A549 (cell line): ENCODE data around the gene TLCD2. TPM values are rescaled to one million over a fixed set of nuclear protein-coding genes. Genes with fewer than 3 reads are reported as not detected.
A peak's percentile ranks its signal among the peaks of the same experiment; 100 is the strongest.

Experiments used
- ATAC-seq, 2 experiments: fragments of 200-7000 bp in 1 of 2; fragments of >200 bp in 1 of 2; cut with Nextera tagmentation in 1 of 2; cut with Tn5 transposase in 1 of 2; 3 replicates each; pipeline versions ENCODE4 v1.8.0 to v1.9.1; 2018 to 2020; ENCODE audit warnings: mild to moderate bottlenecking in 1 of 2, moderate library complexity in 1 of 2
- CTCF ChIA-PET: fragments of 300-600 bp; sonication (Branson Sonifier 250); formaldehyde crosslinking; extraction: SDS; loops from one replicate; lab custom pipeline; 2021; ENCODE audit warnings: antibody characterized with exemption, inconsistent platforms; lab: Yijun Ruan, JAX
- POLR2A ChIA-PET: fragments of 350-600 bp; formaldehyde crosslinking; extraction: SDS; loops from one replicate; lab custom pipeline; 2021; ENCODE audit warnings: antibody characterized with exemption, inconsistent platforms; lab: Yijun Ruan, JAX
- DNase-seq, 2 experiments: peaks; one replicate each; pipeline versions ENCODE4 v3.0.0 to v3.0.0-alpha.2; 2011 to 2016; ENCODE audit warnings: low read depth in 1 of 2, low spot score in 1 of 2
- FAIRE-seq: peaks from 2 replicates; lab custom pipeline; 2011; peaks lifted over from hg19 to GRCh38; lab: Jason Lieb, UNC
- H3K27ac ChIP-seq, 2 experiments: fragments of >200 bp; sonication (Bioruptor Twin); formaldehyde crosslinking; 3 replicates each; pipeline ENCODE4 v1.5.1; 2016 to 2017
- H3K4me1 ChIP-seq: fragments of >200 bp; sonication (Bioruptor Twin); formaldehyde crosslinking; 3 replicates; pipeline ENCODE4 v1.6.1; 2016
- H3K4me2 ChIP-seq: fragments of >200 bp; sonication (Bioruptor Twin); formaldehyde crosslinking; 3 replicates; pipeline ENCODE4 v1.6.1; 2016
- H3K4me3 ChIP-seq: fragments of >200 bp; sonication (Bioruptor Twin); formaldehyde crosslinking; 3 replicates; pipeline ENCODE4 v1.5.1; 2016
- H3K9me3 ChIP-seq: fragments of >200 bp; sonication (Bioruptor Twin); formaldehyde crosslinking; 3 replicates; pipeline ENCODE4 v1.6.1; 2016
- ATOH8 ChIP-seq: fragments of 250-450 bp; sonication (Bioruptor Pico); IDR thresholded peaks from 2 replicates; pipeline ENCODE4 v1.5.0; 2020; ENCODE audit warnings: low read depth, mild to moderate bottlenecking, moderate library complexity
- CEBPB ChIP-seq, 2 experiments: fragments of >200 bp in 1 of 2; sonication (Bioruptor Twin) in 1 of 2; formaldehyde crosslinking in 1 of 2; IDR thresholded peaks; 2 replicates each; pipeline ENCODE4 v1.6.1; 2012 to 2016
- CHD4 ChIP-seq: fragments of 200-600 bp; sonication (generic); IDR thresholded peaks from 2 replicates; pipeline ENCODE4 v1.6.1; 2016; ENCODE audit warnings: antibody characterized with exemption, mild to moderate bottlenecking, borderline replicate concordance
- E2F6 ChIP-seq: IDR thresholded peaks from 2 replicates; pipeline ENCODE4 v1.6.1; 2012; ENCODE audit warnings: low read depth, borderline replicate concordance
- HES2 ChIP-seq: fragments of >200 bp; sonication (Bioruptor Twin); formaldehyde crosslinking; IDR thresholded peaks from 2 replicates; pipeline ENCODE4 v1.6.1; 2016
- HEYL ChIP-seq: fragments of 250-450 bp; sonication (Bioruptor Pico); IDR thresholded peaks from 2 replicates; pipeline ENCODE4 v1.8.0; 2021; ENCODE audit warnings: mild to moderate bottlenecking, moderate library complexity
- JUNB ChIP-seq: fragments of >200 bp; sonication (Bioruptor Twin); formaldehyde crosslinking; IDR thresholded peaks from 2 replicates; pipeline ENCODE4 v1.6.1; 2016
- KDM1A ChIP-seq: fragments of 200-600 bp; sonication (generic); IDR thresholded peaks from 2 replicates; pipeline ENCODE4 v1.6.1; 2016; ENCODE audit warnings: low read depth, mild to moderate bottlenecking
- MAX ChIP-seq: IDR thresholded peaks from 2 replicates; pipeline ENCODE4 v1.6.1; 2012
- MAZ ChIP-seq: fragments of 150-350 bp; IDR thresholded peaks from 2 replicates; pipeline ENCODE4 v1.6.1; 2014; ENCODE audit warnings: antibody characterized with exemption, low read depth, low read length, borderline replicate concordance
- NPAS2 ChIP-seq: fragments of 250-450 bp; sonication (Bioruptor Pico); IDR thresholded peaks from 2 replicates; pipeline ENCODE4 v1.8.0; 2022; ENCODE audit warnings: mild to moderate bottlenecking, moderate library complexity, borderline replicate concordance
- NR3C1 ChIP-seq: fragments of >200 bp; sonication (Bioruptor Twin); formaldehyde crosslinking; IDR thresholded peaks from 3 replicates; pipeline ENCODE4 v1.6.1; 2017
- PBX3 ChIP-seq: IDR thresholded peaks from 2 replicates; pipeline ENCODE4 v1.6.1; 2012
- POLR2AphosphoS2 ChIP-seq: conservative IDR thresholded peaks from 2 replicates; pipeline ENCODE4 v1.6.1; 2012; ENCODE audit warnings: low read length, improper control_type of control experiment, inconsistent platforms
- RAD21 ChIP-seq, 2 experiments: fragments of >200 bp in 1 of 2; sonication (Bioruptor Twin) in 1 of 2; formaldehyde crosslinking in 1 of 2; IDR thresholded peaks in 1 of 2; conservative IDR thresholded peaks in 1 of 2; 2 replicates in 1 of 2; 3 replicates in 1 of 2; pipeline ENCODE4 v1.6.1; 2012 to 2018; ENCODE audit warnings: inconsistent platforms in 1 of 2
- RNF2 ChIP-seq: fragments of 200-600 bp; sonication (generic); IDR thresholded peaks from 2 replicates; pipeline ENCODE4 v1.6.1; 2016; ENCODE audit warnings: low read depth, mild to moderate bottlenecking, antibody characterized with exemption, moderate library complexity, borderline replicate concordance
- TFCP2L1 ChIP-seq: fragments of 250-450 bp; sonication (Bioruptor Pico); IDR thresholded peaks from 2 replicates; pipeline ENCODE4 v1.5.0; 2021; ENCODE audit warnings: mild to moderate bottlenecking
- TP53 ChIP-seq: fragments of 250-450 bp; sonication (Bioruptor Pico); IDR thresholded peaks from 2 replicates; pipeline ENCODE4 v1.5.0; 2021; ENCODE audit warnings: mild to moderate bottlenecking, moderate library complexity
- WGBS: methylation state at CpG from one replicate; pipeline ENCODE4 v1.1.6; 2017; ENCODE audit errors: missing lambda C conversion rate; 5-methylcytosine and 5-hydroxymethylcytosine counted together
- polyA plus RNA-seq, 4 experiments: library from polyadenylated mRNA; depleted of rRNA in 3 of 4; stranded (reverse); fragments of >200 nt; fragmentation: RNase III in 1 of 4; extraction: RNeasy Plus Mini Kit Qiagen cat#74134 plus additional on column Dnase treatment in 1 of 4; gene quantifications; 2 replicates in 3 of 4; 3 replicates in 1 of 4; pipeline ENCODE4 v1.2.3, GENCODE V29; 2011 to 2017

TLCD2 gene
- polyA plus RNA-seq, 2 of the 4 experiments (the other 2 are of a cell fraction): 3.5 to 4.5 TPM

- TF ChIP-seq MAX: peak; percentile 65
- TF ChIP-seq KDM1A: peak; percentile 70; the same call in 1 of the 2 replicates
- TF ChIP-seq RNF2: no peak
- peak in 1 of 2 experiments; percentile 5; a peak in 1 of 4 replicates for TF ChIP-seq CEBPB (IDR thresholded peaks at IDR 0.05)
- TF ChIP-seq, all 56 proteins: peak for 3
- POLR2A ChIA-PET: interaction anchor here (1.9 kb wide), 1 partner anchor 20 kb away, joined by 8 read pairs; no protein-coding TSS in a partner anchor
These were observed 26.4 kb upstream of the TLCD2 start for GRCh38 chr17:1736348-1737281.

GRCh38 chr17:1735834-1736347 lies 25.7 kb upstream of the TLCD2 start:
- no peak for TF ChIP-seq CHD4
- TF ChIP-seq ATOH8 (CRISPR knock-in tag): no peak
- no peak for TF ChIP-seq TFCP2L1 (CRISPR knock-in tag)
- WGBS: 80% methylated on average over 13 of the region's 17 CpGs
- DNase-seq (no peak), FAIRE-seq (no peak), ATAC-seq (peak; percentile 9 to 14; a peak in 3 of 6 replicates)
- CTCF ChIA-PET: interaction anchor here (0.8 to 1.9 kb wide), 8 partner anchors 14 to 289 kb away, joined by 3 to 12 read pairs (median 4); partner anchors contain the start of gene RTN4RL1
- H3K4me3 ChIP-seq: no peak overlapping the region
- H3K27ac ChIP-seq: peak overlapping the region; percentile 53 to 84
- H3K4me1 ChIP-seq: peaks cover 23% of the 10 kb centered on the region
- H3K4me2 ChIP-seq: peak overlapping the region; percentile 75
- POLR2A ChIA-PET: no interaction called here
- H3K9me3 ChIP-seq: no peaks in the 10 kb centered on the region

More at GRCh38 chr17:1736348-1737281, 26.4 kb upstream of the TLCD2 start:
- CTCF ChIA-PET: interaction anchor here (0.6 to 1.9 kb wide), 11 partner anchors 9 to 437 kb away, joined by 3 to 12 read pairs (median 4); partner anchors contain the start of gene RTN4RL1
- Histone ChIP-seq H3K4me2 (peak overlapping the region; percentile 75), H3K4me1 (peaks cover 20% of the 10 kb centered on the region), H3K4me3 (no peak overlapping the region), H3K27ac (peak overlapping the region; percentile 53 to 84), H3K9me3 (no peaks in the 10 kb centered on the region)
- FAIRE-seq (no peak), DNase-seq (peak; percentile 66 to 67), ATAC-seq (peak; percentile 40 to 78)
- 52% methylated on average over 21 of the region's 25 CpGs for WGBS

- ATAC-seq: no peak
- 97% methylated on average over 10 of the region's 10 CpGs for WGBS
- no peak for DNase-seq
- H3K4me2 ChIP-seq: no peak overlapping the region; the same call in 2 of the 3 replicates
- peaks cover 27% of the 10 kb centered on the region for H3K4me1 ChIP-seq
- POLR2A ChIA-PET: no interaction called here
- TF ChIP-seq POLR2AphosphoS2 (no peak), HEYL (CRISPR knock-in tag) (no peak), NPAS2 (CRISPR knock-in tag) (no peak)
- no peak for FAIRE-seq
- CTCF ChIA-PET: interaction anchor here (0.8 to 1.5 kb wide), 3 partner anchors 14 to 290 kb away, joined by 3 to 4 read pairs (median 3); partner anchors contain the start of gene RTN4RL1
- H3K27ac ChIP-seq: peak overlapping the region in 1 of 2 experiments; percentile 84; a peak in 3 of 6 replicates
- no peaks in the 10 kb centered on the region for H3K9me3 ChIP-seq
- H3K4me3 ChIP-seq: no peak overlapping the region
These were observed 25.2 kb upstream of the TLCD2 start for GRCh38 chr17:1735418-1735817.

- TF ChIP-seq RAD21 (conservative IDR thresholded peaks at IDR 0.05 in 1 of 2, IDR thresholded peaks at IDR 0.05 in 1 of 2) (no peak), HES2 (no peak), MAZ (no peak), JUNB (no peak), HEYL (CRISPR knock-in tag) (no peak), NR3C1 (no peak), ATOH8 (CRISPR knock-in tag) (no peak), E2F6 (no peak), CHD4 (no peak), TP53 (CRISPR knock-in tag) (no peak), PBX3 (no peak)
- ATAC-seq (no peak), FAIRE-seq (no peak), DNase-seq (no peak)
- CTCF ChIA-PET: interaction anchor here (0.9 to 23.8 kb wide), 7 partner anchors 9 to 149 kb away, joined by 3 to 591 read pairs (median 4); partner anchors contain the start of gene SERPINF1
- Histone ChIP-seq H3K4me1 (peaks cover 27% of the 10 kb centered on the region), H3K27ac (no peak overlapping the region), H3K4me3 (no peak overlapping the region), H3K9me3 (no peaks in the 10 kb centered on the region), H3K4me2 (no peak overlapping the region)
- 96% methylated on average over 34 of the region's 38 CpGs for WGBS
- POLR2A ChIA-PET: no interaction called here
These were observed 23.6 kb upstream of the TLCD2 start for GRCh38 chr17:1733759-1734158.
